GM23338 (cell line): ENCODE data around the gene MZT2A. TPM values are rescaled to one million over a fixed set of nuclear protein-coding genes. Genes with fewer than 3 reads are reported as not detected.
"Not testable (repeated sequence)": the region's sequence is repeated elsewhere in the genome, so short reads cannot be mapped to it uniquely, and the experiment has no call there.

Experiments used
- ATAC-seq: fragments of 200-7000 bp; cut with Tn5 transposase; 3 replicates; pipeline ENCODE4 v1.9.1; 2020
- DNase-seq: peaks from one replicate; pipeline ENCODE4 v3.0.0-alpha.2; 2015; ENCODE audit warnings: low spot score
- H2AFZ ChIP-seq: fragments of 200-600 bp; sonication (generic); 2 replicates; pipeline ENCODE4 v1.8.0; 2016; ENCODE audit warnings: antibody characterized with exemption, mild to moderate bottlenecking, moderate library complexity
- H3F3A ChIP-seq: fragments of 200-600 bp; sonication (generic); replicated peaks from 2 replicates; pipeline ENCODE4 v1.8.0; 2017; ENCODE audit warnings: antibody characterized with exemption, mixed run types, low read depth
- H3K27ac ChIP-seq: fragments of 200-600 bp; sonication (generic); 2 replicates; pipeline ENCODE4 v1.6.1; 2016; ENCODE audit warnings: low read depth
- H3K27me3 ChIP-seq: fragments of 200-600 bp; sonication (generic); 2 replicates; pipeline ENCODE4 v1.8.0; 2016; ENCODE audit warnings: mild to moderate bottlenecking, mixed run types, moderate library complexity; ENCODE audit not compliant: insufficient read depth
- H3K36me3 ChIP-seq: fragments of 200-600 bp; sonication (generic); 2 replicates; pipeline ENCODE4 v1.8.0; 2016; ENCODE audit warnings: mild to moderate bottlenecking; ENCODE audit not compliant: insufficient read depth
- H3K4me1 ChIP-seq: fragments of 200-600 bp; sonication (generic); 2 replicates; pipeline ENCODE4 v1.8.0; 2016; ENCODE audit warnings: mild to moderate bottlenecking, moderate library complexity; ENCODE audit not compliant: insufficient read depth
- H3K4me2 ChIP-seq: fragments of 200-600 bp; sonication (generic); 2 replicates; pipeline ENCODE4 v1.7.1; 2017; ENCODE audit warnings: mixed run types
- H3K4me3 ChIP-seq: fragments of 200-600 bp; sonication (generic); 2 replicates; pipeline ENCODE4 v1.6.1; 2016; ENCODE audit warnings: mixed run types
- H3K79me2 ChIP-seq: fragments of 200-600 bp; sonication (generic); replicated peaks from 2 replicates; pipeline ENCODE4 v1.8.0; 2017; ENCODE audit warnings: mild to moderate bottlenecking; ENCODE audit not compliant: insufficient read depth
- H3K9me2 ChIP-seq: fragments of 200-600 bp; sonication (generic); 2 replicates; pipeline ENCODE4 v1.8.0; 2017; ENCODE audit not compliant: insufficient read depth
- H4K20me1 ChIP-seq: fragments of 200-600 bp; sonication (generic); replicated peaks from 2 replicates; pipeline ENCODE4 v1.8.0; 2017; ENCODE audit warnings: mild to moderate bottlenecking; ENCODE audit not compliant: insufficient read depth
- H3K27ac Mint-ChIP-seq: 2 replicates; pipeline ENCODE4 v1.8.0; 2020; ENCODE audit warnings: inconsistent platforms, mild to moderate bottlenecking, moderate library complexity, mixed read lengths
- H3K27me3 Mint-ChIP-seq: 3 replicates; pipeline ENCODE4 v1.8.0; 2022; ENCODE audit warnings: low read depth, mild to moderate bottlenecking, moderate library complexity, mixed read lengths, inconsistent platforms; ENCODE audit not compliant: insufficient read depth, poor library complexity
- H3K36me3 Mint-ChIP-seq: 3 replicates; pipeline ENCODE4 v1.8.0; 2021; ENCODE audit warnings: low read depth, mild to moderate bottlenecking, inconsistent platforms, moderate library complexity, mixed read lengths
- H3K4me1 Mint-ChIP-seq: 3 replicates; pipeline ENCODE4 v1.8.0; 2020; ENCODE audit warnings: mild to moderate bottlenecking, inconsistent platforms, mixed read lengths
- H3K4me3 Mint-ChIP-seq: 3 replicates; pipeline ENCODE4 v1.8.0; 2021; ENCODE audit warnings: moderate library complexity, mild to moderate bottlenecking, inconsistent platforms, mixed read lengths
- H3K9me3 Mint-ChIP-seq: 3 replicates; pipeline ENCODE4 v1.8.0; 2020; ENCODE audit warnings: moderate library complexity, mild to moderate bottlenecking, inconsistent platforms, mixed read lengths
- EZH2 ChIP-seq: fragments of 200-600 bp; sonication (generic); IDR thresholded peaks from one replicate; pipeline ENCODE4 v1.8.0; 2017; ENCODE audit warnings: antibody characterized with exemption, mild to moderate bottlenecking, low read depth; ENCODE audit not compliant: unreplicated experiment
- POLR2AphosphoS5 ChIP-seq: IDR thresholded peaks from 2 replicates; pipeline ENCODE4 v1.6.1; 2016; ENCODE audit warnings: antibody characterized with exemption, low read depth
- STAT1 ChIP-seq: IDR thresholded peaks from one replicate; pipeline ENCODE4 v1.6.1; 2016; ENCODE audit warnings: antibody characterized with exemption; ENCODE audit not compliant: unreplicated experiment
- polyA plus RNA-seq: library from polyadenylated mRNA; unstranded; fragments of >200 nt; fragmentation: Nextera tagmentation; extraction: Ambion mirVana; gene quantifications from 2 replicates; pipeline ENCODE4 v1.2.1, GENCODE V29; 2016
- total RNA-seq: library from RNA; depleted of rRNA; stranded (reverse); fragments of >200 nt; shearing (Covaris generic); gene quantifications from 2 replicates; pipeline ENCODE4 v1.2.3, GENCODE V29; 2014
- TF ChIP-seq, protein P1 (sequence below): fragments of 250-450 bp; sonication (Bioruptor Pico); IDR thresholded peaks from 2 replicates; pipeline ENCODE4 v1.5.0; 2020; ENCODE audit warnings: mild to moderate bottlenecking, moderate library complexity

MZT2A gene
- total and polyA plus RNA-seq, 2 experiments from 2014 or later, result 69.0 to 120 TPM

DNA sequence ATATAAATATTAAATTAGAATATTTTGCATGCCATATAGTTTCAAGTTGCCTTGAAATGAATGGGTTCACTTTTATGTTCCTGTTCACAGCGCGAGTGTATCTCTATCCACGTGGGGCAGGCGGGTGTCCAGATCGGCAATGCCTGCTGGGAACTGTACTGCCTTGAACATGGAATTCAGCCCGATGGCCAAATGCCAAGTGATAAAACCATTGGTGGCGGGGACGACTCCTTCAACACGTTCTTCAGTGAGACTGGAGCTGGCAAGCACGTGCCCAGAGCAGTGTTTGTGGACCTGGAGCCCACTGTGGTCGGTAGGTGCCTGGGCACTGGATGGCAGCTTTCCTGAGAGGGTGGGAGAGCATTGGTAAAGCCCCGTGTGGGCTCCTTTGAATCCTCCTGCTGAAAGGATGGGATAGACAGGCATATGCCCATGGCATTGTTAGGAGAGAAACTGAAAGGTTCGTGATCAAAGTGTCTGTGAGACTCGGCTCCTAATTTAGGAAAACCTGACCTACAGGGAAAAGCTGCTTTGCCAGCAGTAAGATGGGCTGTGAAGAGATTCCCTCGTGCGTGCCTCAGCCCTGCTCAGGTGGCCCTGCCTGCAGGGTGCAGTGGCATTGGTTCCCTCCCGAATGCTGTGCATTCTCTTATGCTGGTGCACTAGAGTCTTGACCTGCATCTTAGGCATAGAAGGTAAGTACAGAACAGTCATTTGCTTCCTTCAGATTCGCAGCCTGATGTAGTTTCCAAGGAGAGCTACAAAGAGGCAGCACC lies 13.9 kb downstream of the MZT2A start:
- not testable (repeated sequence) for H3K27ac Mint-ChIP-seq, H3K79me2 ChIP-seq, H3K27ac ChIP-seq, H3K27me3 Mint-ChIP-seq, H3K9me2 ChIP-seq, H3K4me3 ChIP-seq, ATAC-seq, DNase-seq, H3K36me3 ChIP-seq, H3K27me3 ChIP-seq, H3K9me3 Mint-ChIP-seq, H3K4me3 Mint-ChIP-seq, H4K20me1 ChIP-seq, H3K4me2 ChIP-seq, H3K36me3 Mint-ChIP-seq, H3K4me1 Mint-ChIP-seq, H3F3A ChIP-seq, H2AFZ ChIP-seq, H3K4me1 ChIP-seq

DNA sequence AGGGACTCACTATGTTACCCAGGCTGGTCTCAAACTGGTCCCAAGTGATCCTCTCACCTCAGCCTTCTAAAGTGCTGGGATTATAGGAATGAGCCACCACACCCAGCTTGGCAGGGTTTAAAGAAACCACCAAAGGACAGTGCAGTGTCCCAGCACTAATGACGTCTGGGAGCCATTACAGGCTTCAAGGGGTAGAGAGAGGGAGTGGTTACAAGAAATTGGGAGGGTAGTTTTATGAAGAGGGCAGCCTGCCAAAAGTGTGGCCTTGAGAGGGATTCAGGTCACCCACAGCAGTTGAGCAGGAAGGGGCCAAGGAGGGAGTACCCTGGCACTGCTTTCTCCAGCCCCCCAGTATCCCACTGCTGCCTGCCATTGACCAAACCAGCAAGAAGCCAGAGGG lies 15.0 kb downstream of the MZT2A start:
- not testable (repeated sequence) for DNase-seq

DNA sequence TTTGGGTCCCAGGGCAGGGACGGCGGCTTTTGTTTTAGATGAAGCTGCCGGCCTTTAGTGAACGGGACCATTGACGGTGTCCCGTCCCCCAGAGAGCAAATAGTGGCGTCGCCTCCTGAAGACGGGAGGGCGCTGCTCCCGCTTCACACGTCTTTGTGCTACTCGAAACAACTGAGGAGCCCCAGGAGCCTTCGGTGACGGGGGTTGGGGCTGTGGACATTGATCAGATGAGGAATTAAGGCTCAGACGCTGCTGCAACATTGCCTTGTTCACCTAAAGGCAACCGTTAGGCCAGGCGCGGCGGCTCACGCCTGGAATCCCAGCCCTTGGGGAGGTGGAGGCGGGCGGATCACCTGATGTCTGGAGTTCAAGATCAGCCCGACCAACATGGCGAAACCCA lies 15.8 kb downstream of the MZT2A start:
- H3K27ac ChIP-seq, H2AFZ ChIP-seq, H3K36me3 ChIP-seq, ATAC-seq, H3K4me2 ChIP-seq, DNase-seq, H3K27me3 Mint-ChIP-seq, H3K4me3 ChIP-seq, H3K9me3 Mint-ChIP-seq, H3K4me1 Mint-ChIP-seq, H3F3A ChIP-seq, H4K20me1 ChIP-seq, H3K36me3 Mint-ChIP-seq, H3K4me3 Mint-ChIP-seq, H3K79me2 ChIP-seq, H3K4me1 ChIP-seq, H3K27me3 ChIP-seq, H3K27ac Mint-ChIP-seq, H3K9me2 ChIP-seq: not testable (repeated sequence)

More for the DNA sequence above, 15.0 kb downstream of the MZT2A start:
- not testable (repeated sequence) for H3K4me1 ChIP-seq, H3K36me3 Mint-ChIP-seq, H3F3A ChIP-seq, H3K79me2 ChIP-seq, H4K20me1 ChIP-seq, H3K9me2 ChIP-seq, H3K27ac Mint-ChIP-seq, H3K4me2 ChIP-seq, H3K27ac ChIP-seq, H3K36me3 ChIP-seq, H2AFZ ChIP-seq, H3K27me3 ChIP-seq, H3K27me3 Mint-ChIP-seq, H3K4me3 ChIP-seq, H3K4me3 Mint-ChIP-seq, H3K9me3 Mint-ChIP-seq, ATAC-seq, H3K4me1 Mint-ChIP-seq

DNA sequence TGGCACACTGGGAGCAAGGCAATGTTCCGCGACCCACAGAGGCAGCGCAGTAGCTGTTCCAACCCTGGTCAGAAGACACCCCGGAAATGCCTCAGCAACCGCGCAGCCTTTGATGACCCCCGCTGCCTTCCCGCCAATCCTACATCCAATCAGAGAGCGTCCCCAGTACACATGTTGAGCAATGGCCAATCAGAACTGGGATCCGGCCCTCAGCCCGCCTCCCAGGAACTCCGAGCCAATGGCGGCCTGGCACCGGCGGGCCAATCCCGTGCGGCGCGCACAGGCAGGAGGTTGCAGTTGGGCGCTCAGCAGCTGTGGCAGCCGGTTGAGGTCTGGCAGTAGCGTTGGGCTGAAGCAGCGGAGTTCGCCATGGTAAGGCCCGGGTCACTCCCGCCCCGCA lies 16.4 kb downstream of the MZT2A start, which contains the start of gene TUBA3D:
TSS of gene TUBA3D (plus strand) at position 289 of the 400 bp plus-strand sequence. CDS start at position 370, 81 bp downstream.
- Histone ChIP-seq H3K79me2 (no peaks in the 10 kb centered on the region), H2AFZ (no peak within 1 kb of the TSS), H3K4me2 (no peak within 1 kb of the TSS), H3F3A (no peaks in the 10 kb centered on the region), H3K36me3 (no peaks in the 10 kb centered on the region), H3K27ac (no peak within 1 kb of the TSS), H3K9me2 (no peaks in the 10 kb centered on the region), H4K20me1 (no peaks in the 10 kb centered on the region), H3K27me3 (no peaks in the 10 kb centered on the region), H3K4me3 (no peak within 1 kb of the TSS), H3K4me1 (no peaks in the 10 kb centered on the region)
- no peak within 1 kb of the TSS for H3K4me3 Mint-ChIP-seq
- ATAC-seq, result peak; percentile 51; the same call in 2 of the 3 replicates
- H3K4me1 Mint-ChIP-seq, result no peaks in the 10 kb centered on the region
- DNase-seq, result peak; percentile 33
- no peaks in the 10 kb centered on the region for H3K9me3 Mint-ChIP-seq
- no peaks in the 10 kb centered on the region; the same call in 2 of the 3 replicates for H3K36me3 Mint-ChIP-seq
- H3K27ac Mint-ChIP-seq, result no peak within 1 kb of the TSS
- peaks cover 6% of the 10 kb centered on the region for H3K27me3 Mint-ChIP-seq
- TF ChIP-seq POLR2AphosphoS5 (no peak), EZH2 (no peak), STAT1 (no peak)
- TF ChIP-seq, protein P1, sequence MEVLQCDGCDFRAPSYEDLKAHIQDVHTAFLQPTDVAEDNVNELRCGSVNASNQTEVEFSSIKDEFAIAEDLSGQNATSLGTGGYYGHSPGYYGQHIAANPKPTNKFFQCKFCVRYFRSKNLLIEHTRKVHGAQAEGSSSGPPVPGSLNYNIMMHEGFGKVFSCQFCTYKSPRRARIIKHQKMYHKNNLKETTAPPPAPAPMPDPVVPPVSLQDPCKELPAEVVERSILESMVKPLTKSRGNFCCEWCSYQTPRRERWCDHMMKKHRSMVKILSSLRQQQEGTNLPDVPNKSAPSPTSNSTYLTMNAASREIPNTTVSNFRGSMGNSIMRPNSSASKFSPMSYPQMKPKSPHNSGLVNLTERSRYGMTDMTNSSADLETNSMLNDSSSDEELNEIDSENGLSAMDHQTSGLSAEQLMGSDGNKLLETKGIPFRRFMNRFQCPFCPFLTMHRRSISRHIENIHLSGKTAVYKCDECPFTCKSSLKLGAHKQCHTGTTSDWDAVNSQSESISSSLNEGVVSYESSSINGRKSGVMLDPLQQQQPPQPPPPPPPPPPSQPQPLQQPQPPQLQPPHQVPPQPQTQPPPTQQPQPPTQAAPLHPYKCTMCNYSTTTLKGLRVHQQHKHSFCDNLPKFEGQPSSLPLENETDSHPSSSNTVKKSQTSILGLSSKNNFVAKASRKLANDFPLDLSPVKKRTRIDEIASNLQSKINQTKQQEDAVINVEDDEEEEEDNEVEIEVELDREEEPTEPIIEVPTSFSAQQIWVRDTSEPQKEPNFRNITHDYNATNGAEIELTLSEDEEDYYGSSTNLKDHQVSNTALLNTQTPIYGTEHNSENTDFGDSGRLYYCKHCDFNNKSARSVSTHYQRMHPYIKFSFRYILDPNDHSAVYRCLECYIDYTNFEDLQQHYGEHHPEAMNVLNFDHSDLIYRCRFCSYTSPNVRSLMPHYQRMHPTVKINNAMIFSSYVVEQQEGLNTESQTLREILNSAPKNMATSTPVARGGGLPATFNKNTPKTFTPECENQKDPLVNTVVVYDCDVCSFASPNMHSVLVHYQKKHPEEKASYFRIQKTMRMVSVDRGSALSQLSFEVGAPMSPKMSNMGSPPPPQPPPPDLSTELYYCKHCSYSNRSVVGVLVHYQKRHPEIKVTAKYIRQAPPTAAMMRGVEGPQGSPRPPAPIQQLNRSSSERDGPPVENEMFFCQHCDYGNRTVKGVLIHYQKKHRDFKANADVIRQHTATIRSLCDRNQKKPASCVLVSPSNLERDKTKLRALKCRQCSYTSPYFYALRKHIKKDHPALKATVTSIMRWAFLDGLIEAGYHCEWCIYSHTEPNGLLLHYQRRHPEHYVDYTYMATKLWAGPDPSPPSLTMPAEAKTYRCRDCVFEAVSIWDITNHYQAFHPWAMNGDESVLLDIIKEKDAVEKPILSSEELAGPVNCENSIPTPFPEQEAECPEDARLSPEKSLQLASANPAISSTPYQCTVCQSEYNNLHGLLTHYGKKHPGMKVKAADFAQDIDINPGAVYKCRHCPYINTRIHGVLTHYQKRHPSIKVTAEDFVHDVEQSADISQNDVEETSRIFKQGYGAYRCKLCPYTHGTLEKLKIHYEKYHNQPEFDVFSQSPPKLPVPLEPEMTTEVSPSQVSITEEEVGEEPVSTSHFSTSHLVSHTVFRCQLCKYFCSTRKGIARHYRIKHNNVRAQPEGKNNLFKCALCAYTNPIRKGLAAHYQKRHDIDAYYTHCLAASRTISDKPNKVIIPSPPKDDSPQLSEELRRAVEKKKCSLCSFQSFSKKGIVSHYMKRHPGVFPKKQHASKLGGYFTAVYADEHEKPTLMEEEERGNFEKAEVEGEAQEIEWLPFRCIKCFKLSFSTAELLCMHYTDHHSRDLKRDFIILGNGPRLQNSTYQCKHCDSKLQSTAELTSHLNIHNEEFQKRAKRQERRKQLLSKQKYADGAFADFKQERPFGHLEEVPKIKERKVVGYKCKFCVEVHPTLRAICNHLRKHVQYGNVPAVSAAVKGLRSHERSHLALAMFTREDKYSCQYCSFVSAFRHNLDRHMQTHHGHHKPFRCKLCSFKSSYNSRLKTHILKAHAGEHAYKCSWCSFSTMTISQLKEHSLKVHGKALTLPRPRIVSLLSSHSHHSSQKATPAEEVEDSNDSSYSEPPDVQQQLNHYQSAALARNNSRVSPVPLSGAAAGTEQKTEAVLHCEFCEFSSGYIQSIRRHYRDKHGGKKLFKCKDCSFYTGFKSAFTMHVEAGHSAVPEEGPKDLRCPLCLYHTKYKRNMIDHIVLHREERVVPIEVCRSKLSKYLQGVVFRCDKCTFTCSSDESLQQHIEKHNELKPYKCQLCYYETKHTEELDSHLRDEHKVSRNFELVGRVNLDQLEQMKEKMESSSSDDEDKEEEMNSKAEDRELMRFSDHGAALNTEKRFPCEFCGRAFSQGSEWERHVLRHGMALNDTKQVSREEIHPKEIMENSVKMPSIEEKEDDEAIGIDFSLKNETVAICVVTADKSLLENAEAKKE, result no peak
